Esophagus (tissue), 2 donors: Measurements from ENCODE around the gene SPN. TPM values are rescaled to one million over a fixed set of nuclear protein-coding genes. Genes with fewer than 3 reads are reported as not detected.

Experiments used
- H3K27ac ChIP-seq, 2 donors: one replicate each; pipeline ENCODE4 v1.5.1; 2013; ENCODE audit warnings: low read depth in 2 of 2, mild to moderate bottlenecking in 2 of 2, inconsistent platforms in 1 of 2, low read length in 1 of 2, moderate library complexity in 1 of 2
- H3K27me3 ChIP-seq, 2 donors: one replicate each; pipeline ENCODE4 v1.6.1; 2013; ENCODE audit warnings: low read length in 2 of 2, control low read depth in 1 of 2, mild to moderate bottlenecking in 1 of 2; ENCODE audit not compliant: insufficient read depth in 2 of 2, control insufficient read depth in 1 of 2
- H3K36me3 ChIP-seq, 2 donors: one replicate each; pipeline ENCODE4 v1.6.1; 2013; ENCODE audit warnings: low read length in 1 of 2; ENCODE audit not compliant: control insufficient read depth in 2 of 2, insufficient read depth in 2 of 2
- H3K4me1 ChIP-seq, 2 donors: one replicate each; pipeline ENCODE4 v1.6.1; 2013; ENCODE audit warnings: low read length in 1 of 2; ENCODE audit not compliant: control insufficient read depth in 2 of 2, insufficient read depth in 2 of 2
- H3K4me3 ChIP-seq, 2 donors: one replicate each; pipeline ENCODE4 v1.5.1; 2013; ENCODE audit warnings: low read length in 2 of 2, mild to moderate bottlenecking in 2 of 2, low read depth in 1 of 2, moderate library complexity in 1 of 2
- H3K9me3 ChIP-seq, 2 donors: one replicate each; pipeline ENCODE4 v1.6.1; 2013; ENCODE audit warnings: mild to moderate bottlenecking in 2 of 2, low read depth in 1 of 2, low read length in 1 of 2, moderate library complexity in 1 of 2; ENCODE audit not compliant: control insufficient read depth in 2 of 2, insufficient read depth in 1 of 2
- WGBS, 2 donors: extraction: QIAGEN DNeasy Blood & Tissue Kit; methylation state at CpG; one replicate each; pipeline ENCODE4 v1.1.7; 2013; 5-methylcytosine and 5-hydroxymethylcytosine counted together
- polyA plus RNA-seq, 2 donors: library from polyadenylated mRNA; stranded (reverse); fragments of 200-250 nt; gene quantifications; one replicate each; pipeline ENCODE4 v1.2.3, GENCODE V29; 2013
- donor health status: healthy with polysubstance abuse.
- donor health status: Bipolar disorder and iron deficiency.

Gene SPN
- polyA plus RNA-seq, 2 donors = 1.1 to 1.5 TPM

DNA sequence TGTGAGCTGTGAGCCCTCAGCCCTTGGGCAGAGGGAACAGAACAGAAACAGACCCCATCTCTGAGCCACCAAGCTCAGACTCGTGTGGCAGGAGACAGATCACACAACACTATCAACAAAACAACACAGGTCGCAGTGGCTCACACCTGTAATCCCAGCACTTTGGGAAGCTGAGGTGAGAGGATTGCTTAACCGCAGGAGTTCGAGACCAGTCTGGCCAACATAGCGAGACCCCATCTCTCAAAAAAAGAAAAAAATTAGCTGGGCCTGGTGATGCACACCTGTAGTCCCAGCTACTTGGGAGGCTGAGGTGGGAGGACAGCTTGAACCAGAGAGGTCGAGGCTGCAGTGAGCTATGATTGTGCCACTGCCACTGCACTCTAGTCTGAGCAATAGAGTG lies 10.5 kb downstream of the SPN start:
- H3K4me1 ChIP-seq = no peaks in the 10 kb centered on the region
- WGBS, 2 donors = 92 to 94% methylated on average over 6 of the region's 6 CpGs
- H3K27ac ChIP-seq = no peak overlapping the region
- no peak overlapping the region for H3K4me3 ChIP-seq
- no peaks in the 10 kb centered on the region for H3K36me3 ChIP-seq
- no peaks in the 10 kb centered on the region for H3K9me3 ChIP-seq
- no peaks in the 10 kb centered on the region for H3K27me3 ChIP-seq

DNA sequence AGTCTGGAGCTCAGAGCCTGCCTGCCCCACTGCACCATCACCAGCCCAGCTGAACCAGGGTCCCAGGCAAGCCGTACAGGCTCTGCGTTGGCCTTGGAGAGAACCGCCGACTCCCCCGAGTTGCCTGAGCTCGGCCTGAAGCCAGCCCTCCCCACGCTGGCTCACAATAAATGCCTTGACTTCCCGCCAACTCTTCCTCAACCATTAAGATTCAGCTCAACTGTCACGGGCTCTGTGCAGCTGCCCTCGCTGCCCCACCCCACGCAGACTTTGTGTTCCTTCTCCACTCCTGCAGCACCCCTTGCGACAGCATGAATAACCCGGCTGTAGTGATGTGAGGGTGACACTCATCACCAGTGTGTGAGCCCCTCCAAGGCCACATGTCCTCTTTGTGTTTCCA lies 11.1 kb downstream of the SPN start:
- WGBS, 2 donors = 23 to 40% methylated on average over 13 of the region's 13 CpGs
- Histone ChIP-seq H3K27me3 (no peaks in the 10 kb centered on the region), H3K4me3 (no peak overlapping the region), H3K36me3 (no peaks in the 10 kb centered on the region), H3K4me1 (no peaks in the 10 kb centered on the region), H3K27ac (no peak overlapping the region), H3K9me3 (no peaks in the 10 kb centered on the region)

DNA sequence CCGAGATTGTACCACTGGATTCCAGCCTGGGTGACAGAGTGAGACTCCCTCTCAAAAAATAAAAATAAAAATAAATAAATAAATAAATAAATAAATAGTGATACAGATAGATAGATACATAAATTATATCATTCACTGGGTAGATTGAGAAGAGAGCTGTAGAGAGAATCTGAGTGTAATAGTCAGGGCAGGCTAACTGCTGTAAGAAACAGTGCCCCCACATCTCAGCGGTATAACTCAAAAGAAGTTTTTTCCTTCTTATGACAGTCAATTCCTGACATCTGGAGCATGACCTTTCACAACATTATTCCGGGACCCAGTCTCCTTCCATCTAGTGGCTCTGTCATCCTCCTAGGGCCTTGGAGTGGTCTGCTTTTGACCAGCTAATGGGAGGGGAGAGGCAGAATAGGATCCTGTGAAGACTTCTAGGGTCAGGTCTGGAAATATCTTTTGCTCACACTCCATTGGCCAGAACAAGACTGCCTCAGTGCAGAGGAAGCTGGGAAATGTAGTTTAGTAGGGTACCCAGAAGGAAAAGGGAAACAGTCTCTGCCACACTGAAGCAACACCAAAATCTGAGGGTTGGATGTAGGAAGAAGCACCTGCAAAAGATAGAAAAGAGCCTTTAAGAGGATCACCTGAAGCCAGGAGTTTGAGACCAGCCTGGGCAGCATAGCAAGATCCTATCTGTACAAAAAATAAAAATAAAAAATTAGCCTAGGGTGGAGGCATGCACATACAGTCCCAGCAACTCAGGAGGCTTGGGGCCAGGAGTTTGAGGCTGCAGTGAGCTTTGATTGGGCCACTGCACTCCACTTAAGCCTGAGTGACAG lies 13.0 kb downstream of the SPN start:
- 60 to 67% methylated on average over 3 of the region's 3 CpGs for WGBS, 2 donors
- H3K27ac ChIP-seq = no peak overlapping the region

DNA sequence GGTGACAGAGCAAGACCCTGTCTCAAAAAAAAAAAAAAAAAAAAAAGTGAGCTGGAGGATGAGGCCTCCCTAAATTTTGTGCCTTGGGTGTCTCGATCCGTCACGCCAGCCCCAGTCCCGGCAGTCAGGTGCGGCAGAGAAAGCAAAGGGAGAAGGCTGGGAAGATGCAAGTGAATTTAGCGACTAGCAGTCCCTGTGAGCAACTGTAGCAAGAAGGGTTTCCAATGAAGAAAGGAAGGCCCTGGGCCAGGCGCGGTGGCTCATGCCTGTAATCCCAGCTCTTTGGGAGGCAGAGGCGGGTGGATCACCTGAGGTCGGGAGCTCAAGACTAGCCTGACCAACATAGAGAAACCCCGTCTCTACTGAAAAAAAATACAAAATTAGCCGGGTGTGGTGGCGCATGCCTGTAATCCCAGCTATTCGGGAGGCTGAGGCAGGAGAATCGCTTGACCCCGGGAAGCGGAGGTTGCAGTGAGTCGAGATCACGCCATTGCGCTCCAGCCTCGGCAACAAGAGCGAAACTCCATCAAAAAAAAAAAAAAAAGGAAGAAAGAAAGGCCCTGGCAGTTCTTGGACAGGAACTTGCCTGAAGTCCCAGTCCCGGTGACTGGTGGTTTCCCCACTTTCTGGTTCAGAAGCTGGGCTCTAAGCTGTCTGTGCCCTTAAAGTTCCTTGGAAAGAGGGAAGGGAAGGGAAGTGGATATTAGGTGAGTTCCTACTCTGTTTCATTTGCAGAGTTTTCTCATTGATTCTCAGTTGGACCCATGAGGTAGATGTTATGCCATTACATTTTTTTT lies 14.1 kb downstream of the SPN start:
- no peak overlapping the region for H3K4me3 ChIP-seq
- H3K27me3 ChIP-seq = no peaks in the 10 kb centered on the region
- H3K27ac ChIP-seq = no peak overlapping the region
- H3K36me3 ChIP-seq = no peaks in the 10 kb centered on the region
- H3K9me3 ChIP-seq = no peaks in the 10 kb centered on the region
- no peaks in the 10 kb centered on the region for H3K4me1 ChIP-seq
- 91 to 95% methylated on average over 23 of the region's 23 CpGs for WGBS, 2 donors

More for the DNA sequence above, 13.0 kb downstream of the SPN start:
- H3K9me3 ChIP-seq = no peaks in the 10 kb centered on the region
- H3K27me3 ChIP-seq = no peaks in the 10 kb centered on the region
- H3K36me3 ChIP-seq = no peaks in the 10 kb centered on the region
- no peaks in the 10 kb centered on the region for H3K4me1 ChIP-seq
- H3K4me3 ChIP-seq = no peak overlapping the region

DNA sequence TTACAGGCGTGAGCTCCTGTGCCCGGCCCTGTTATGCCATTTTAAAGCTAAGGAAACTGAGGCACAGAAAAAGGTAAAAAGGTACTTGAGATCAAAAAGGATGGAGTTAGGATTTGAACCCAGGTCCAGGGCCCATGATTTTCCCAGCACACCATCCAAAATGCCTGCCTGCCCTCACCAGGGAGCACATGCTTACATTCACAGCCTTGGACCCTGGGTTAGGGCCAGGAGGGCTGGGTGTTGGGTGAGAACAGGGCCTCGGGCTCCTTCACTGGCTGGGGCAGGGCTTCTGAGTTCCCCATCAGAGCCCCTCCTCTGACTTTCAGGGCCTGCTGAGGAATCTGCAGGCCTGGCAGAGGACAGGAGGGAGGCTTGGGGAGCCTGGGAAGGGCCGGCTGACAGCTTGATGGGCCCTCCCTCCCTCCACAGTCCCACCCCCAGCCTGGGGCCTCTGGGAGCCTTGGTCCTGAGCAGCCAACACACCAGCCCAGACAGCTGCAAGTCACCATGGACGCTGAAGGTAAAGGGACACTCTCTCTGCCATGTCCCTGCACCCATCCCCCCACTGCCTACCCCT lies 15.7 kb downstream of the SPN start, which contains the start of gene QPRT:
Gene QPRT, plus strand, starts transcription at position 490 of the 577 bp plus-strand sequence. Its CDS starts 18 bp downstream, at position 508.
- Histone ChIP-seq H3K4me1 (no peaks in the 10 kb centered on the region), H3K36me3 (no peaks in the 10 kb centered on the region), H3K4me3 (no peak within 1 kb of the TSS), H3K27me3 (no peaks in the 10 kb centered on the region), H3K27ac (no peak within 1 kb of the TSS), H3K9me3 (no peaks in the 10 kb centered on the region)
- 56 to 60% methylated on average over 5 of the region's 5 CpGs for WGBS, 2 donors

DNA sequence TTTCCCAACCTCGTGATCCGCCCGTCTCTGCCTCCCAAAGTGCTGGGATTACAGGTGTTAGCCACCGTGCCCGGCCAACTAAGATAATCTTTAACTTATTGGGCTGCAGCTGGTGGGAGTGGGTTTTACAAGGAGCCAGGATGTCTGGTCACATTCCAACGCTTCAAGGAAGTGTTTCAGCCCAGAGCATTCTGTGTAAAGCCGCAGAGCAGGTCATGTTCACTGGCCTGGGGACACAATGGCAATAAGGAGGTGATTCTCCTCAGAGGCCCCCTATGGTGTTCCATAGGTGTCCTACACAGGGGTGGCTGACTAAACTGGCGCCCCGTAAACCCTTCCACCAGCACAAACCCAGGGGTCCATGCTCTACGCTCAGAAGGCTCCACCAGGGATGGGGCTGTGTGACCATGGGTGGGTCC lies 17.1 kb downstream of the SPN start:
- Histone ChIP-seq H3K4me3 (no peak overlapping the region), H3K4me1 (no peaks in the 10 kb centered on the region), H3K36me3 (no peaks in the 10 kb centered on the region), H3K27me3 (no peaks in the 10 kb centered on the region), H3K27ac (no peak overlapping the region), H3K9me3 (no peaks in the 10 kb centered on the region)
- WGBS, 2 donors = 67 to 82% methylated on average over 10 of the region's 10 CpGs

DNA sequence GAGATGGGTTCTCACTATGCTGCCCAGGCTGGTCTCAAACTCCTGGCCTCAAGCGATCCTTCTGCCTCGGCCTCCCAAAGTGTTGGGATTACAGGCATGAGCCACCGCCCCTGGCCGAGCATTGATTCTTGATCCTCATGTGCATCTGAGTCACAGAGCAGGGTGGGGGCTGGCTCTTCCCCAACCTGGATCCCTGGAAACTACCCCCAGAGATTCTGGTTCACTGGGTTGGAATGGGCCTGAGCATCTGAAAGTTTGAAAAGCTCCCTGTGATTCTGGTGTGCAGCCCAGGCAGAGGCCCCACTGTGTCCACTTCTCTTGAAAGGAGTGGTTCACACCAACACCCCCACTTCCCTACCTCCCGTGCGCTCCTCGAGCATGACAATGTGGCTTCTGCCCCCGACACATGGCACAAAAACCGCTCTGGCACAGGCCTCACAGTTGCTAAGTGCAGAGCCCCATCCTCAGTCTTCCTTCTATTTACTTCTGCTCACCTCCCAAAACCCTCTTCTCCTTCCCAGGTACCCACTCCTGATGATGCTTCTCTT lies 20.6 kb downstream of the SPN start:
- 89 to 94% methylated on average over 9 of the region's 9 CpGs for WGBS, 2 donors
- no peak overlapping the region for H3K4me3 ChIP-seq
- no peaks in the 10 kb centered on the region for H3K4me1 ChIP-seq
- no peaks in the 10 kb centered on the region for H3K9me3 ChIP-seq
- no peaks in the 10 kb centered on the region for H3K27me3 ChIP-seq
- H3K36me3 ChIP-seq = no peaks in the 10 kb centered on the region
- no peak overlapping the region for H3K27ac ChIP-seq

DNA sequence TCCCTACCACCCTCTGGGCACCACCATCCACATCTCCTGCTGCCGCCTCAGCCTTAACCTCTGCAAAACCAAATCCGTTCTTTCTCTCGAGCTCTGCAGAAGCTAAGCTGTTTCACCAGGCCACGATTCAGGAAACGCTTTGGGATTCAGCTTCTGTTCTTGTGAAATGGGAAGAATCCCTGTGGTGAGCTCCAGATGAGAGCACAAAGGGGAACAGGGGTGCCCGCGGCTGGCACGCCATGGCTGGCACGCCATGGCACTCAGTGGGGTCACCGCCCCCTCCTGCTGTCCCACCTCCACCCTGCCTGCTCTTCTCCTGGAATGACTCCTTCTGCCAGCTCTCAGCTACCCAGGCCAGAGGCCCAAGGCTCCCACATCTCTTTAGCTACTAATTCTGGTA lies 21.6 kb downstream of the SPN start:
- H3K4me3 ChIP-seq = no peak overlapping the region
- 88 to 91% methylated on average over 8 to 10 of the region's 10 CpGs for WGBS, 2 donors
- no peaks in the 10 kb centered on the region for H3K27me3 ChIP-seq
- H3K4me1 ChIP-seq = no peaks in the 10 kb centered on the region
- no peak overlapping the region for H3K27ac ChIP-seq
- no peaks in the 10 kb centered on the region for H3K9me3 ChIP-seq
- H3K36me3 ChIP-seq = no peaks in the 10 kb centered on the region

DNA sequence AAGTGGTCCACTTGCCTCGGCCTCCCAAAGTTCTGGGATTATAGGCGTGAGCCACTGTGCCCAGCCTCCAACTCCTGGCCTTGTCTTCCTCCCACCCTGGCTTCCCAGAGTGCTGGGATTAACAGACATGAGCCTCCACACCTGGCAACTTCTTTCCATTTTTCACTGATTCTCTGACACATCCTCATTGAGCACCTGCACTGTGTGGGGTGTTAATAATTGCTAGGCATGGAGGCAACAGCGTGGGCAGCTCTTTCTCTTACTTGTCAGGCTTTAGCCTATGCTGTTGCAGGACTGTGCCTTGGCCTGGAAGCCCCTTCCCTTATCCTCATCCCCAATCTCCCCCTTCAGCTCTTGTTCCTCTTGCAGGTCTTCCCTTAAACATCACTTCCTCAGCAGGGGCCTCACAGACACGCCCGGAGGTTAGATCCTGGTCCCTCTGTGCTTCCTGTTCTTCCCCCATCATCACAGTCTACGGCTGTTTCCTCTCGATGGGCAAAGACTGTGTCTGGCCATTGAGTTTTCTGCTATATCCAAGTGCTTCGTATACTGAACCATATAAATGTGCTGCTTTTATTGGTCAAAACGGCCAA lies 23.8 kb downstream of the SPN start:
- Histone ChIP-seq H3K27ac (no peak overlapping the region), H3K9me3 (no peaks in the 10 kb centered on the region), H3K4me1 (no peaks in the 10 kb centered on the region), H3K27me3 (no peaks in the 10 kb centered on the region), H3K4me3 (no peak overlapping the region), H3K36me3 (no peaks in the 10 kb centered on the region)
- WGBS, 2 donors = 76 to 81% methylated on average over 9 of the region's 9 CpGs
